Lung (tissue), 12 donors: Measurements from ENCODE around the gene RACK1. TPM values are rescaled to one million over a fixed set of nuclear protein-coding genes. Genes with fewer than 3 reads are reported as not detected.

Experiments
- ATAC-seq: fragments of 200-7000 bp; cut with Tn5 transposase; one replicate; pipeline ENCODE4 v1.9.1; 2020; ENCODE audit warnings: moderate number of reproducible peaks; ENCODE audit not compliant: insufficient read depth, low FRiP score
- DNase-seq, 3 donors: peaks; one replicate each; pipeline ENCODE4 v3.0.0-alpha.2; 2013 to 2017
- H3K27ac ChIP-seq, 2 donors: one replicate each; pipeline ENCODE4 v1.5.1; 2013; ENCODE audit warnings: mild to moderate bottlenecking in 2 of 2, moderate library complexity in 2 of 2, control low read depth in 1 of 2, inconsistent platforms in 1 of 2, low read depth in 1 of 2, low read length in 1 of 2
- H3K27me3 ChIP-seq, 3 donors: one replicate each; pipeline ENCODE4 v1.5.1; 2013; ENCODE audit warnings: low read length in 2 of 3; ENCODE audit not compliant: control insufficient read depth in 3 of 3, insufficient read depth in 3 of 3
- H3K36me3 ChIP-seq, 4 donors: one replicate each; pipeline ENCODE4 v1.5.1; 2013; ENCODE audit warnings: low read length in 4 of 4, mild to moderate bottlenecking in 1 of 4, moderate library complexity in 1 of 4; ENCODE audit not compliant: control insufficient read depth in 4 of 4, insufficient read depth in 4 of 4
- H3K4me1 ChIP-seq, 5 donors: one replicate each; pipeline ENCODE4 v1.5.1; 2013; ENCODE audit warnings: low read length in 5 of 5, mild to moderate bottlenecking in 2 of 5, moderate library complexity in 1 of 5; ENCODE audit not compliant: control insufficient read depth in 5 of 5, insufficient read depth in 5 of 5
- H3K4me3 ChIP-seq: one replicate; pipeline ENCODE4 v1.5.1; 2013; ENCODE audit warnings: mild to moderate bottlenecking, control low read depth, moderate library complexity
- H3K9ac ChIP-seq, 2 donors: one replicate each; pipeline ENCODE4 v1.5.1; 2013; ENCODE audit warnings: low read length in 2 of 2, control low read depth in 1 of 2; ENCODE audit not compliant: insufficient read depth in 1 of 2
- H3K9me3 ChIP-seq, 4 donors: one replicate each; pipeline ENCODE4 v1.5.1; 2013; ENCODE audit warnings: low read length in 3 of 4, mild to moderate bottlenecking in 1 of 4, moderate library complexity in 1 of 4; ENCODE audit not compliant: control insufficient read depth in 4 of 4, insufficient read depth in 3 of 4
- WGBS, 2 donors: extraction: QIAGEN DNeasy Blood & Tissue Kit; methylation state at CpG; one replicate each; pipeline ENCODE4 v1.1.7; 2013; 5-methylcytosine and 5-hydroxymethylcytosine counted together
- polyA plus RNA-seq, 2 donors: library from polyadenylated mRNA; stranded (reverse); fragments of 200-250 nt; gene quantifications; one replicate each; pipeline ENCODE4 v1.2.1, GENCODE V29; 2013
- total RNA-seq, 2 donors: library from RNA; depleted of rRNA in 1 of 2; stranded (reverse); fragments of >200 nt in 1 of 2; gene quantifications; one replicate each; pipeline ENCODE4 v1.2.1, GENCODE V29; 2014 to 2021
- TF ChIP-seq, protein P1 (sequence below): IDR thresholded peaks from 2 replicates; pipeline ENCODE4 v1.5.1; 2012; ENCODE audit warnings: mild to moderate bottlenecking; ENCODE audit errors: control extremely low read depth, extremely low read depth
- donor health status: control.
- donor health status: control.
- donor health status: Bipolar disorder and iron deficiency.
- donor health status: healthy.
- donor health status: DM: yes; HTN: yes; CAD: no.

The RACK1 gene
- total and polyA plus RNA-seq, 4 donors: 1,254 to 2,994 (median 1,939) TPM

DNA sequence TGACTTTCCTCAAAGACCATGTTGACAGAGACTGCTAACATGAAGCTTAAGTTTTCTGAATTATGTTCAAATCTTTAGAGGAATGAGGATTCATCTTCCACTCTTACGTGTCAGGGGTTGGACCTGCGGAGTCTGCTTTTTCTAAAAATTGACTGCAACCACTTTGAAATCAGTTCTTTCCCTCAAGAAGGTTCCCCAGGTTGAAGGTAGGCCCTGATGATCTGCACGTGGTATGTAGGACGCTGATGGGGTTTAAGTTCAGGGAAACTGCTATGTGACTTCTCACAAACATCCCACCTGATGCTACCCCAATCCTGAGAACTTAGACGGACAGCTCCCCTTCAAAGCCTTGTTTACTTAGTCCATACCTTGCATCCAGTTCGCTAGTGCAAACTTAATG lies 7.2 kb downstream of the RACK1 start:
- no peak overlapping the region for H3K9ac ChIP-seq
- ATAC-seq (no peak), DNase-seq (no peak)
- TF ChIP-seq, protein P1, sequence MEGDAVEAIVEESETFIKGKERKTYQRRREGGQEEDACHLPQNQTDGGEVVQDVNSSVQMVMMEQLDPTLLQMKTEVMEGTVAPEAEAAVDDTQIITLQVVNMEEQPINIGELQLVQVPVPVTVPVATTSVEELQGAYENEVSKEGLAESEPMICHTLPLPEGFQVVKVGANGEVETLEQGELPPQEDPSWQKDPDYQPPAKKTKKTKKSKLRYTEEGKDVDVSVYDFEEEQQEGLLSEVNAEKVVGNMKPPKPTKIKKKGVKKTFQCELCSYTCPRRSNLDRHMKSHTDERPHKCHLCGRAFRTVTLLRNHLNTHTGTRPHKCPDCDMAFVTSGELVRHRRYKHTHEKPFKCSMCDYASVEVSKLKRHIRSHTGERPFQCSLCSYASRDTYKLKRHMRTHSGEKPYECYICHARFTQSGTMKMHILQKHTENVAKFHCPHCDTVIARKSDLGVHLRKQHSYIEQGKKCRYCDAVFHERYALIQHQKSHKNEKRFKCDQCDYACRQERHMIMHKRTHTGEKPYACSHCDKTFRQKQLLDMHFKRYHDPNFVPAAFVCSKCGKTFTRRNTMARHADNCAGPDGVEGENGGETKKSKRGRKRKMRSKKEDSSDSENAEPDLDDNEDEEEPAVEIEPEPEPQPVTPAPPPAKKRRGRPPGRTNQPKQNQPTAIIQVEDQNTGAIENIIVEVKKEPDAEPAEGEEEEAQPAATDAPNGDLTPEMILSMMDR: no peak
- 90% methylated on average over 6 of the region's 6 CpGs for WGBS, 2 donors
- no peak overlapping the region for H3K4me3 ChIP-seq
- peaks cover 47 to 85% (median 71%) of the 10 kb centered on the region in 4 donors for H3K36me3 ChIP-seq
- no peak overlapping the region for H3K27ac ChIP-seq
- H3K4me1 ChIP-seq: peaks cover 1 to 6% (median 4%) of the 10 kb centered on the region in 5 donors
- no peaks in the 10 kb centered on the region for H3K9me3 ChIP-seq
- no peaks in the 10 kb centered on the region for H3K27me3 ChIP-seq

DNA sequence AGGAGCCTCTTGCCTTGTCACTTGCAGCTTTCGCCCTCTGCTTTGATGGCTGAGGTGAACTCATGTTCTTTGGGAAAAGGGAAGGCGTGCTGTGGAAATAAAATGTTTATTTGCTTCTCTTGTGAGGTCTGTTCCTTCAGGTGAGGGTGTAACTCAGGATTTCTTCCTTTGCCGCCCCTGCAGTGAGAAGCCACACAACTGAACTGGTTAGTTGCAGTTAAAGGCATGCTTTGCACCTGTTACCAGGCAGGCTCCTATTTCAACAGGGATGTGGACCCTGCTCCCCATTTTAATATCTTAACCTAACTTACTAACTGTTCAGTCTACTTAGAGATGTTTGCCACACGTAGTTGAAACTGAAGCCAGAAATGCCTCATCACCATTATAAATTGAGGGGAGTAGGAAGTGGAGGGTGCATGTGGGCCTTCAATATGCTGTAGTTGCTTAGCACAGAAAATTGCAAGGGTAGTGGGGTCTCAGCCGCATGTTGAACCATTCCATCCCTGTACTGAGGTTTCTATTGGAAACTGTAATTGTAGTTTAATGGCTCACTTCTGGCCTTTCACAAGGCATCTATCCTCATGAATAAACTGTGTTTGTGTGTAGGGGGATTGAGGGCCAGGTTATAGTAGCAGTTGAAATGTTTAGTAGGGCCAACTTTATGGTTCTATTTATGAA lies 7.9 kb downstream of the RACK1 start:
- H3K4me3 ChIP-seq: no peak overlapping the region
- no peak overlapping the region for H3K27ac ChIP-seq
- ATAC-seq (no peak), DNase-seq (no peak)
- no peak overlapping the region for H3K9ac ChIP-seq
- no peaks in the 10 kb centered on the region for H3K9me3 ChIP-seq
- H3K4me1 ChIP-seq: peaks cover 0 to 3% (median 0%) of the 10 kb centered on the region in 5 donors
- H3K36me3 ChIP-seq: peaks cover 45 to 83% (median 67%) of the 10 kb centered on the region in 4 donors
- no peaks in the 10 kb centered on the region for H3K27me3 ChIP-seq
- 74 to 75% methylated on average over 5 of the region's 5 CpGs for WGBS, 2 donors
- TF ChIP-seq, protein P1: no peak

DNA sequence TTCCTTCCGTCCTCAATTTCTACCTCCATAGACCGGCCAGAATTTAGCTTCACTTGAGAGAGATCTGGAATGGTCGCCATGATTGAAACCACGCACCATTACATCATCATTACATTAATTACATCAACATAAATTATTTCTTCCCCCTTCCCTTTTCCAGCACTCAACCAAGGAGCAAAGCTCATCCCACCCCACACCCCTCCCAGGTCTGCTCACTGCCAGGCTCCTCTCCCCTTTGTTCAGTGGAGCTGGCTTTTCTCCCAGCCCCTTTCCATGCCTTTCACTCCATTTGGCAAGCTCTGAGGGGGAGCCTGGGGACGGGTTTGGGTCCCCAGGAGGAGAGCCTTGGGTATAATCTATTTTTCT lies 8.4 kb downstream of the RACK1 start:
- DNase-seq: no peak
- H3K36me3 ChIP-seq: peaks cover 45 to 81% (median 67%) of the 10 kb centered on the region in 4 donors
- no peak for ATAC-seq
- no peaks in the 10 kb centered on the region for H3K27me3 ChIP-seq
- no peak overlapping the region for H3K27ac ChIP-seq
- 80 to 86% methylated on average over 5 of the region's 5 CpGs for WGBS, 2 donors
- TF ChIP-seq, protein P1: no peak
- H3K4me3 ChIP-seq: no peak overlapping the region
- H3K9me3 ChIP-seq: no peaks in the 10 kb centered on the region
- H3K4me1 ChIP-seq: peaks cover 0 to 1% (median 0%) of the 10 kb centered on the region in 5 donors
- no peak overlapping the region for H3K9ac ChIP-seq
